Muscle of back (tissue), 11 donors: ENCODE measurements around the gene LDLRAP1. TPM values are rescaled to one million over a fixed set of nuclear protein-coding genes. Genes with fewer than 3 reads are reported as not detected.
A peak's percentile ranks its signal among the peaks of the same experiment; 100 is the strongest.

Experiments used
- DNase-seq, 3 donors: peaks; one replicate each; pipeline versions ENCODE4 v3.0.0 to v3.0.0-alpha.2; 2013
- polyA plus RNA-seq, 10 donors: library from polyadenylated mRNA; unstranded; fragments of 120-200 nt; gene quantifications; one replicate each; pipeline ENCODE4 v1.2.1, GENCODE V29; 2013; ENCODE audit not compliant: insufficient read length in 10 of 10

Gene LDLRAP1
- polyA plus RNA-seq, 10 donors: 11.4 to 19.3 (median 14.2) TPM

DNA sequence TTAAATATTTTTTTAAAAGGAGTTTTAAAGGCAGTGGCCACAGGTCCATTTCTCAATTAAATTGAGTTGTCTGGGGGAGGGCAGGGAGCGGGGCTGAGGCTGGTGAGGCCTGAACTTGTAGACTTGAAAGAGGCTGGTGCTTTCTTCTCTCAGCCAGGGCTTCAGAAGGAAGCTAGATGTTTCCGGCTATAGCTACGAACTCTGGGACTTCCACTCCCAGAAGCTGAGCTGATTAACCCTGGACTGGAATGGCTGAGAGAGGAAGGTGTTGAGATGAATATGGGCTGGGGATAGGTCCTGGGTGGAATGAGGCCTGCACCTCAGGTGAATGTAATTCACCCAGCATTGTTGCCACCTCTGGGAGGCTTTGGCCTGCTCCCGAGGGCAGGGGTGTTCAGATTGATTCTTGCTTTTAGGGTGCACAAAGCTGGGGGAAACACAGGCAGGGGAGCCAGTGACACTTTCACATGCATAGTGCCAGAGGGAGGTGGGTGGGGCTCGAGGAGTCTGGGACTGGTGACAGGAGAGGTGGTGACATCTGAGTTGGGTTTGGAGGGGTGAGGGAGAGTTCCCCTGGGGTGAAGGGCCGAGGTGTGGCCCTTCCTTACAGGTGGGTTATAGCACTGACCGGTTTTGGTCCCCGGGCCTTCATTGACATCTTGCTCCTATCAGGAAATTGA lies 18.2 kb downstream of the LDLRAP1 start:
- no peak for DNase-seq

DNA sequence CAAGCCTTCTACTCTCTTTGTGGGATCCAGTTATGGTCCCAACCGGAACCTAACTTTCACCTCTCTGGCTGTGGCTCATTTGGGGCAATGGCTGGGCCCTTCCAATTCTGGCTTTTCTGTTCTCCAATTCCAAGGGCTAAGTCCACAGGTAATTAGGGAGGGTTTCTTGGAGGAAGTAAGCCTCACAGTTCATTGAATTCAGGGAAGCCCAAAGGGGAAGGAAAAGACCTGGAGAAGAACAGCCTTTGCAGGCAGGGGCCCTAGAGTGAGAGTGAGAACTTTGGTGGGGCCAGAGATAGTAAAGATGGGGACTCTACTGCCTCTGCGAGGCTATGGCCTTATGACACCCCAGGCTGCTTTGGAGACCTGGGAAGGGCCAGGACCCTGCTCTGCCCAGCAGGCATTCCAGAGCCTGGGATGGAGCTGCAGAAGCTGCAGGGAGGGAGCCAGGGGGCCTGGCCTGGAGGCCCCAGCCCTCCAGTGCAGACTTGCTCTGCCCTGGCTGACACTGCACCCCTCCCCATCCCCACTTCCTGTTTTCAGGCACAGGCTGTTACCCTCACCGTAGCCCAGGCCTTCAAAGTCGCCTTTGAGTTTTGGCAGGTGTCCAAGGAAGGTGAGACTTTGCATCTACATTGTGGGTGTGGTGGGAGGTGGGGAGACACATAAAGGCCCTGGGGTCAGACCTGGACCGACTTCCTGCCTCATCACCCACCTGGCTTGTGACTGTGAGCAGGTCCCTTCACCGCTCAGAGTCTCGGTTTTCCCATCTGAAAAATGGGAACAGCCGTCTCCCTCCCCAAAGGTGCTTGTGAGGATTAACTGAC lies 18.9 kb downstream of the LDLRAP1 start:
- no peak for DNase-seq

DNA sequence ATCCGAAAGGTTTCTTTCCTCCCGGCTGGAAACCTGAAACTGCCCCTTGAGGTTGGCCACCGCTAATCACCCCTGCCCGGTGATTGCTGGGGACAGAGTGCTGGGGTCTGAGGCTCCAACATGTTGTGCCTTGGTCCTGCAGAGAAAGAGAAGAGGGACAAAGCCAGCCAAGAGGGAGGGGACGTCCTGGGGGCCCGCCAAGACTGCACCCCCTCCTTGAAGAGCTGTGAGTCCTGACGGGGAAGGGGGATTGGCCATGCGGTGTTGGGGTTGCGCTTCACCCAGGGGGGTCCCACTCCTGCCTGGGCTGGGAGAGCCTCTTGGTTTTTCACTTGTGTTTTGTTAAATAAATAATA lies 19.5 kb downstream of the LDLRAP1 start:
- DNase-seq: no peak

DNA sequence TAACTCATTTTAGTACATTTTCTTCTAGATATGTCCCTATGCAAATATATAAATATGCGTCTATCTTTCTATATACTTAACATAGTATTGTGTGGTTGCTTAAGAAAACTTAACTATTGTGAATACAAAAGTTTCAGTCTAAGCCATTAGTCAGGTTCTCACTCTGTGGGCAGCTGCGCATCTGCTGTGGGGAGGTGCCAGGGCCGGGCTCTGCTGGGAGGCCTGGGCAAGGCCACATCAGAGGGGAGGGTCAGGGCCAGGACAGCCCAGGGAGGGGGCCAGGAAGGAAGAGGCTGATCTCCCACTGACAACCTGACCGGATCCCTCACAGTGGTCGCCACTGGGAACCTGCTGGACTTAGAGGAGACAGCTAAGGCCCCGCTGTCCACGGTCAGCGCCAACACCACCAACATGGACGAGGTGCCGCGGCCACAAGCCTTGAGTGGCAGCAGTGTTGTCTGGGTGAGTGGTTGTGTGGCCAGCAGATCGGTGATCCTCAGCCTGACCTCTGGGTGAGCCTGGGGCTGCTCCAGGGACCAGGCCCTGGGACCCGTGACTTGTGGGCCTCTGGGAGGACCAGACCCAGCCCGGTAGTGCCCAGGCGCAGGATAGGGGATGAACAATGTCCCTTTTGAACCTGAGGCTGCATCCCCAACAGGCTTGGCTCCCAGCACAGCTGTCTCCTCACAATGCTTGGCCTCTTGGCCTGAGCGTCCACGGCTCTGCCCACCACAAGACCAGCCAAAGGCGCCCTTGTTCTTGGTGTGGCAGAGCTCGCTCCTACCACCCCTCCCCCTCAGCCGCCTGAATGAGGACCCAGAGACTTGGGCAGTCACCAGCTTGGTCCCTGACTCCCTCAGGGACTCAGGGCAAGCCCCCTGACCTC lies 20.2 kb downstream of the LDLRAP1 start:
- no peak for DNase-seq

DNA sequence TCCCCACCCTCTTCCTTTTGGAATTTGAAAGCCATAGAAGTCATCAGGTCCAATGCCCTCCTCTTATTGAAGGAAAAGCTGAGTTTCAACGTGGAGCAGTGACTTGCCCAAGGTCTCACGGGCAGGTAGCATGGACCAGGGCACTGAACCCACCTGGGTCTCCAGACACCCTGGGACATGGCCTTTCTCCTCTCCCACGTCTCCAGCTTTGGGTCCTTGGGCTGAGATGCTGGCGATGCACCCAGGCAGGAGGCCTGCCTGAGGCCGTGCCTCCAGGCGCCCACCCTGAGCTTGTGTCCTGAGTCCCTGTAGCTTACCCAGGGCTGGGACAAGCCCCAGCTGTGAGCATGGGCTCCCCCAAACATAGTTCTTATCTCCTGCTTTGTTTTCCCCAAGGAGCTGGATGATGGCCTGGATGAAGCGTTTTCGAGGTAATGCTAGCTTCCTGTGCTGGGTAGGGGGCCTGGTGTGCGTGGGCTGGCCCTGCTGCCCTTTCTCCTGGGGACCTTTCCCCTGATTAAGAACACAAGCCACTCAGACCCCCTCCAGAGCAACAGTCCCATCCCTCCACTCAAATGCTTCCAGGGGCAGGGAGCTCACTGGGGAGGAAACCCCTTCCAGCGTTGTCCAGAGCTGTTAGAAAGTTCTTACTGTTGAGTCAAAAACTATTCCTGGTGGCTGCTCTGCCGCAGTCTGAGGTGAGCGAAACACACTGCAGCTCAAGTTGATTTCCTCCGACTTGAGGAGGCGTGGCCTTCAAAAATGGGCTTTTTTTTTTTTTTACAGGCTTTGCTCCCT lies 21.6 kb downstream of the LDLRAP1 start:
- DNase-seq: no peak

DNA sequence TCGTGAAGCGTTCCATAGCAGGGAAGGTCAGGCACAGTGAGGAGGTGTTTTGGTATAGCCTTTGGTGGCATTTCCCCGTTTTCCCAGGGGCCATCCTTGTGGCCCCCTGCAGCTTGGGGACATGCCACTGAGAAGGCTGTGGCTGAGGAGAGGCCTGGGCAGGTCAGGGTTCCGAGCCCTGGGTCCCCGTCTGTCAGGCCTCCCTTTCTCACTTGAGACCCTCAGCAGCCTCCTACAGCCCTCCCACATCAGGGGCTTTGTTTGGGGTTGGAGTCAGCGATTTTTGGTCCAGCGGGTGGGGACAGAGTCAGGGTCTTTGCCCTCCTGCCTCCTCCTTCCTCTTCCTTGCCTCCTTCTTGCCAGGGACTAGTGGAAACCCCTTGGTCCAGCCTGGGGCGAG lies 22.2 kb downstream of the LDLRAP1 start:
- DNase-seq: no peak

DNA sequence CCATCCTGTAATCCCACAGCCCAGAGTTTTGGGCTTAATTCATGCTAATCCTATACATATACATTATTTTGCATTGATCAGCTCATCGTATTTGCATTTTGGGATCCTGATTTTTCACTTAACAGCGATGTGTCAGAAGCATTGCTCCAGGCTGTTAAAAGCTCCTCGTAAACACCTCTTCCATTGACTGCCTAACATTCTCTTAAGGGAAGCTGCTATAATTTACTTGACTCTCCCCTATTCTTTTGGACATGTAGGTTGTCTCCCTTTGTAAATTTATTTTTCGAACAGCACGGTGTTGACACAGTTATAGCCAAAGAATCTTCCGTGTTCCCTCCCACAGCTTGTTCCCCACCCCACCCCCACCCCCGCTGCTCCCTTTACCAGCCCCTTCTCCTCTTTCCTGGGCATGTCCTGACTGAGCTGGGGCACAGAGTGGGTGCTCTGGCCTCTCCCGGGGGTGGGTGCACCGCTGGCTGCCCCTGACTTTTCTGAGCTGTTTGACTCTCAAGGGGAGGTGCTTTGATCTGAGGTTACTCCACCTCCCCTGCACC lies 22.8 kb downstream of the LDLRAP1 start:
- no peak for DNase-seq

DNA sequence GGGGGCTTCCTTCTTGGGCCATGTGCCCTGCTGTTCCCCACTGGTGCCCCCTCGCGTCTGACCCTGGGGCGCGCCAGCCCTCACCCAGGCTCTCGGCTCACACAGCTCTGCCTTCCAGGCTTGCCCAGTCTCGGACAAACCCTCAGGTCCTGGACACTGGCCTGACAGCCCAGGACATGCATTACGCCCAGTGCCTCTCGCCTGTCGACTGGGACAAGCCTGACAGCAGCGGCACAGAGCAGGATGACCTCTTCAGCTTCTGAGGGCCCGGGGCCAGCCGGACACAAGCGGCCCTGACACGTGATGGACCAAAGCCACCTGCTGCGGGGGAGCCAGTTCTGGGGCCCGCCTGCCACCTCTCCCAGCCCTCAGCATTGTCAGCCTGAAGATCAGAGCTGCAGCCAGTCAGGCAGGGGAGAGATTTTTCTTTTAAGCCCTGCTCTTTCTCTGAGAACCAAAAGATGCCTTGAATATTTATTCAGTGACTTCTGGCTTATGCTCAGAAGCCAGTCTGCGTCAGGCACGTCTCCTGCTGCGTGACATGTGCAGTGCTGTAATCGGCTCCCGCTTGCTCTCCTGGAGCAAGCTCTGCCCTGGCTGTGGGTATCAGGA lies 23.4 kb downstream of the LDLRAP1 start:
- DNase-seq: peak in 2 of 3 donors; percentile 61 to 65

DNA sequence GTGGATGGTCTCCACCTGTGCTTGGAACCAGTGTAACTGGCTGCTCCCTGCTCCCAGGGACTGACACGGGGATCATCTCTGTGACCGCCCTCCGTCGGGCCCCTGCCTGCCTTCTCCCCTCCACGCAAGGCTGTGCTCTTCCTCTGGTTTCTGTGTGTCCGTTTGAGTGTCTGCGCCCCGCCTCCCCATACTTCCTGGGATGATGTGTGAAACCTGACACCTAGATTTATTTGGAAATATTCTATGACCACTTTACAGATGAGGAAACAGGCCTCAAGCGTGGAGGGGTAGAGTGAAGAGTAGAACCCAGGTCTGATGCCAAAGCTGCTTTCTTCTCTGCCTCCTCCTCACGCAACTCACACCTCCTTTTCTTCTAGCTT lies 24.3 kb downstream of the LDLRAP1 start:
- no peak for DNase-seq

DNA sequence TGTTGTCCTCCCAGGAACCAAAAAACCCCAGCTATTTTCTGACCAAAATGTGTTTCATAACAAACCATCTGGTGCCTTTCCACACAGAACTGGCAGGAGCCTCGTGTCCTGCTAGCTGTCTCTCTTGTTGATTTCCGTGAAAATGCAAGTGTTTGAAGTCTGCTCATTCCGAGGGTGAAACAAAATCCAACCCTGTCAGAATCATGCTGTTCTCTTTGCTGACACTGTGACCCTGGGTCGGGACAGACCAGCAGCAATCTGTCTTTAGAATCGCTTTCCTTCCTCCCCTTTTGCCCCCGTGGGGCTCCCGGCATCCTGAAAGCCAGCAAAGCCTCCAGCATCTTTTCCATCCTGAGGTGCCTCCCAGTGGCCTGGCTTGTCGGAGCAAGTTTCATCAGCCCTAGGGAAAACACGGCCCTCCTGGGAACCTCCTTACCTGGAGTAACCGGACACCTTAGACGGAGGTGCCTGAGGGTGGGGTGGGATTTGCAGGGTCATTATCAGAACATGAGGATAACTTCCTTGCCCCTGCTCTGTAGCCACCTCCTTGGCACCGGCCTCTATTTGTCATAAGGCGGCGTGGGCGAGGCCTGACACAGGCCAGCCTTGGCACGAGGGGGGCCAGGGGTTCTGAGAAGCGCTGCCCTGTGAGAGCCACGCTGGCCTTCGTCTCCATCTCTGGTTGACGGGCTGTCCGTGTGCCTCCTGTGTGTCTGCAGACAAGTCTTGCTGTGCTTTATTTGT lies 24.9 kb downstream of the LDLRAP1 start:
- no peak for DNase-seq

DNA sequence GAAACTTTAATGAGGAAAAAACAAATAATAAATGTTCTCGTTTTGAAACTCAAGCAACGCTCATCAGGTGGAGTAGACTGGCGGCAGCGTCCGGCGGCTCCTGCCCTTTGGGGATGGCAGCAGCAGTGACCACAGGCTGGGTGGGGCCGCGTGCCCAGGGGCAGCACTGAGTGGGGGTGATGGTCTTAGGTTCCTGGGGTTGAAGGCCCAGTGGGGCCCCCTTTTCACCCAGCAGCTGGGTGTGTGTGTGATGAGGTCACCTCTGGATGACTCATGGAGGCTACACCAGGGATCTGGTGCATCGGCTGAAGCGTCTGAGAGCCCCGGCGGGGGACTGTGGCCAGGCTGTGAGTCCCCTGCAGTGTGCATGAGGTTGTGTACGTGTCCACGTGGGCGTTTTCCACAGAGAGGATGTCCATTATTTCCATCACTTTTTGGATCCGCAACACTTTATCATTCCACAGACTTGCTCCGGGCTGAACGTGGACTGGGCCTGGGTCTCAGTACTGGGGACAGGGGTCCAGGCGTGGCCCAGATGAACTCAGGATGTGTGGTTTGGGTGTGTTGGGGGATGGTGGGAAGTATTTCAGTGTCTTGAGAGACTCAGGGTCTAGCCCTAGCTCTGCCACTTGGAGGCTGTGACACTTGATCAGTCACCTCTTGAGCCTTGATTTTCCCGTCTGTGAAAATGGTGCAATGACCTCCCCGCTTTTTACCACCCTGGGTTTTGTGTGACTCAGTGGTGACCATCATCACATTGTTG lies 25.6 kb downstream of the LDLRAP1 start:
- peak in 1 of 3 donors; percentile 52 for DNase-seq

DNA sequence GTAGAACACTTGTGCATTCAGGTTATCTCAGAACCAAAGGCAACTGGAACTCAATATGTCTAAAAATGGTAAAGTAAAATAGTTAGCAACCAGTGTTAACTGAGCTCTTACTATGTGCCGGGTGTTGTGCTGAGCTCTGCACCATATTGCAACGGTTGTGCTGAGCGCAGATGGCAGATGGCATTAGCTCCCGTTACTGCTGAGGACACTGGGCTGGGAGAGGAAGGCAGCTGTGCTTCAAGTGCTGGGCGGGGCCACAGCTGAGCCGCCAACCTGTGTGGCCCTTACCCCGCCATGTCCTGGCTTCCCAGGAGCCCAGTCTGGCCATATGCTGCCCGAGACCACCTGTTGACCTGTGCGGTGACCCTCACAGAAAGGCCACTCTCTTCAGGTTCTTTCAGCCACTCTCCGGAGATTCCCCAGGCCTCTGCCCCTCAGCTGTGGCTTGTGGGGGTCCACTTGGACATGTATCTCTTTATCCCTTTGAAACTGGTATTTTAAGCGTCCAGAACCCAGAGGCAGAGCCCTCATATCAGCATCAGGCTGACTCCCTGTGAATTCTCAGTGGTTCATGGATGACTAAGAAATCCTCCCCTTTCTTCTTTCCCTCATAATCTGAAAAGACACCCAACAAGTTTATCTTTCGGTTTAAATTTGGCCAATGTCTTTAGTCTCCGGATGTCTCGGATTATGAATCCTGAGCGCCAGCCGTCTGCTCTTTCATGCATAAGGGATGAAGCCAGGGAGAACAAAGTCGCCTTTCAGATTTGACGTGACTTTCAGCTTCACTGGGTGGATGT lies 26.4 kb downstream of the LDLRAP1 start:
- DNase-seq: no peak

DNA sequence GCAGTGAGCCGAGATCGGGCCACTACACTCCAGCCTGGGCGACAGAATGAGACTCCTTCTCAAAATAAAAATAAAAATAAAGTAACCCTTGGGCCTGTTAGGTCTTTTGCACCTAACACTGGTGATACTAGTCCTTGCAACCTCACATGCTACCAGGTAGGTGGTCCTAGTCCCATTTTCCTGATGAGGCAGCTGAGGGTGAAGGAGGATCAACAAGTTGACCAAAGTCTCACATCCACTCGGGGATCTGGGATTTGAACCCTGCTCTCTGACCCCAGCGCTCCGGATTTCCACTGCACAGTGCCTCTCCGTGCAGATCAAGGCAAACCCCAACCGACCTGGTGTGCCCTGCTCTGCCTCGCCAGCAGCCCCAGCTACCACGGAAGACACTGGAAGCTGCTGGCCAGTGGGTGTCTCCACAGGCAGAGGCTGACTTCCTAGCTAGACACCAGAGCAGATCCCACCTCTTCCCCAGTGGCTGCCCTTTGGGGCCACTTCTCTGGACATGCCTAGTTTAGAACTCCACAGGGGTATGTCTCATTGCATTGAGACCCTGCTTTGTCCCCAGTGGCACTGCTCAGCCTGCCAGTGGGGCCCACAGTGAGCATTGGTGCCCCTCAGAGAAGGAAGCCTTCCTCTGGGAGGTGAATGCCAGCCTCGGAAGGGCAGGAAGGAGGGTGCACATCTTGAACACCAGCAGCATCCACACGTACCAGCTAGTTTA lies 27.6 kb downstream of the LDLRAP1 start:
- no peak for DNase-seq

DNA sequence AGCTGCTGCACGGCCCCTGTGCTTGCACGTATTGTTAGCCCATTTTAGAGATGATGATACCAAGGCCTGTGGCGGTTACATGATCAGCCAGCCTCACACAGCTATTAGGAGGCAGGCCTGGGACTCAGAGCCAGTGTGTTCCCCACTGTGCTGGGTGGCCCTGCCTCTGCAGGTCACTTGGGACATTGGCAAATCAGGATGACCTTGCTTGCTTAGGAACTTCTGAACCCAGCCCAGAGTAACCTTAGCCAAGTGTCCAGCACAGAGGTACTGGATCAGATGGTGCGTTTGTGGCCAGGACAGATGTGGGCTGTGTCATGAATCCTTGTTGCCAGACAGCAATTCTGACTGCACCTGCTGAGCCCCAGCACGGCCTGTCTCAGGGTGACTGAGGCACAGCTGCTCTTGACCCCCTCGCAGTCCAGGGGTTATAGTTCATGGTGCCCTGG lies 28.1 kb downstream of the LDLRAP1 start:
- no peak for DNase-seq

DNA sequence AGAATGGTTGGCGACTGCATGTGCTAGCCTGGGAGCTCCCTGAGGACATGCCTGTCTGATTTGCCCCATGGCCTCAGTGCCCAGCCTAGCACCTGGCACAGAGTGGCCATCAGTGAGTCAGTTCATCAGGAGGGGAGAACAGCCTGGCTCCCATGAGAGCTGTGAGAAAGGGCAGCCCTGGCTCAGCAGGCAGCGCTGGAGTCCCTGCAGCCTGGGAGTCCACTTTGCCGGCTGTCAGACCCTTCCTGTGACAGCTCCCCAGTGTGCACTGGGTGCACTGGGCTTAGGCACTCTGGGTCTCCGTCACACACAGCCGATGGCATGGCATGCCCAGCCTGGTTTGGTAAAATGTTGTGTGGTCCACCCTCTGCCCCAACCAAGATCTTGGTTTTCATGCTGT lies 28.7 kb downstream of the LDLRAP1 start:
- no peak for DNase-seq

DNA sequence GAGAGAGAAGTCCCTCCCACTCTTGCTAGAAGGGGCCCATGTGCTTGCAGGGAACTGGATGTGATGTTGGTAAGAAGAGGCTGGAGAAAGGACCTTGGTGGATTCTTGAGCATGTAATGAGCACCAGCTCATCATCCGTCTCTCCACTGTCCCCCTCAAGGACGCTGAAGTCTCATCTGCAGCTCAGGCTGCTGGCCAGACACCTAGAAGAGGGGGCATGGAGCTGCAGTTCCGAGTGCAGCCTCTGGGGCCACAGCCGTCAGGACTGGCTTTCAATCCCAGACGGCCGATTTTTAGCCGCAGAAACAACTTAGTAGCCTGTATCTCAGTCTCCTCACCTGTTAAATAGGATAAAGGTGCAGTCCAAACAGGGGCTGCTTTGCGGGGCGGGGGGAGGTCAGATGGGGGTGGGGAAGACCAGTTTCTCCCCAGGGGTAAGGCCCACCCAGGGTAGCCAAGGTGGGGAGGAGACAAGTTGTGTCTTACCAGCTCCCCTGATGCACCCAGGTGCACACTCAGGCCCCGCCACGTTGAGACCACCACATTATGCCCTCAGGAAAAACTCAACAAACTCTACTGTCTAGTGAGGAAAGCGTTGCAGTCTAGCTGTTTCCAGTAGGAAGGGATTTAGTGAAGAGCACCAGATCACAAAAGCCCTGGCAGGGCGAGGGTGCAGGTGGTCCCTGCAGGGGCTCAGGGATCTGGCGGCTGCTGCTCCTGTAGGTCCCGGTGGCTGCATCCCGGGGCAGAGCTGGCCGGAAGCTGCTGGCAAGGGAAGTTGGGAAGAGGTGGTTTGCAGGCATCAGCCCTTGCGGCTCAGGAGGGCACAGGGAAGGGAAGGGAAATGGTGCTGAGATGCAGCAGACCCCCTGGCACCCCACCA lies 29.5 kb downstream of the LDLRAP1 start:
- DNase-seq: peak in 1 of 3 donors; percentile 56

DNA sequence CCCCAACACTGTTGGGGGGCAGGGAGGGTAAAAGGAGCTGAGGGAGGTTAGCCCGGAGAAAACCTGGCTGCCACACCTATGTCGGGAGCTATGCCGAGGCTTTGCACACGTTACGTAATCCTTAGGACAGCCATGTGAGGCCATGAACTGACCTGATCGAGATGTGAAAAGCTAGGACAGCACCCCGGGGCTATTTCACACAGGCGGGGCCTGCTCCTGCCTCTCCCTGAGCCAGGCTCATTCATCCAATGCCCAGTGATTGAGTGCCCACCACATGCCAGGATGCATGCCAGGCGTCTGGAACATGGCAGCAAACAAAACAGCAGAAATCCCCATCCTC lies 30.2 kb downstream of the LDLRAP1 start:
- no peak for DNase-seq
